H1 (cell line): ENCODE data around the gene EFNA3. TPM values are rescaled to one million over a fixed set of nuclear protein-coding genes. Genes with fewer than 3 reads are reported as not detected.

ENCODE experiments used
- CTCF ChIA-PET: fragments of 300-600 bp; sonication (Branson Sonifier 250); formaldehyde crosslinking; loops from one replicate; lab custom pipeline; 2021; ENCODE audit not compliant: partially characterized antibody; lab: Charles Lee
- POLR2A ChIA-PET: fragments of 300-600 bp; sonication (Branson Sonifier 250); formaldehyde crosslinking; loops from one replicate; lab custom pipeline; 2021; ENCODE audit warnings: inconsistent platforms; ENCODE audit not compliant: partially characterized antibody; lab: Charles Lee
- DNase-seq, 2 experiments: peaks; one replicate each; pipeline versions ENCODE4 v3.0.0 to v3.0.0-alpha.2; 2010 to 2022; ENCODE audit warnings: low spot score in 2 of 2, low read depth in 1 of 2, mixed read lengths in 1 of 2
- FAIRE-seq: peaks from 2 replicates; lab custom pipeline; 2011; peaks lifted over from hg19 to GRCh38; lab: Jason Lieb, UNC
- H2AFZ ChIP-seq: 2 replicates; pipeline ENCODE4 v1.8.1; 2012; ENCODE audit warnings: low read length, inconsistent platforms
- H2AK5ac ChIP-seq: 2 replicates; pipeline ENCODE4 v1.6.1; 2013; ENCODE audit warnings: low read depth, low read length
- H2BK120ac ChIP-seq: replicated peaks from 2 replicates; pipeline ENCODE3; 2013; ENCODE audit warnings: low read depth, low read length, inconsistent platforms
- H2BK12ac ChIP-seq: 2 replicates; pipeline ENCODE4 v1.6.1; 2013; ENCODE audit warnings: low read depth, low read length
- H2BK15ac ChIP-seq: 2 replicates; pipeline ENCODE4 v1.6.1; 2013; ENCODE audit warnings: low read length
- H2BK20ac ChIP-seq: 2 replicates; pipeline ENCODE4 v1.6.1; 2013; ENCODE audit warnings: low read length
- H2BK5ac ChIP-seq: 2 replicates; pipeline ENCODE4 v1.6.1; 2013; ENCODE audit warnings: low read depth, low read length
- H3K14ac ChIP-seq: 2 replicates; pipeline ENCODE4 v1.6.1; 2013; ENCODE audit warnings: inconsistent platforms; ENCODE audit not compliant: insufficient read length
- H3K18ac ChIP-seq: 2 replicates; pipeline ENCODE4 v1.6.1; 2013; ENCODE audit warnings: low read length; ENCODE audit errors: extremely low read depth
- H3K23ac ChIP-seq: 2 replicates; pipeline ENCODE4 v1.6.1; 2013; ENCODE audit warnings: inconsistent platforms; ENCODE audit not compliant: insufficient read length
- H3K23me2 ChIP-seq: 2 replicates; pipeline ENCODE4 v1.6.1; 2013; ENCODE audit warnings: low read depth, low read length
- H3K27ac ChIP-seq: 2 replicates; pipeline ENCODE4 v1.6.1; 2011; ENCODE audit warnings: low read depth, low read length, inconsistent platforms
- H3K27me3 ChIP-seq, 4 experiments: replicated peaks in 1 of 4; 1 replicate in 1 of 4; 2 replicates in 3 of 4; pipeline versions ENCODE4 v1.6.1 to v1.8.1; 2011 to 2013; ENCODE audit warnings: low read length in 3 of 4, mild to moderate bottlenecking in 3 of 4, inconsistent platforms in 2 of 4, mixed read lengths in 2 of 4, moderate library complexity in 1 of 4; ENCODE audit not compliant: control insufficient read depth in 3 of 4, insufficient read depth in 3 of 4; ENCODE audit errors: extremely low read depth in 1 of 4
- H3K36me3 ChIP-seq, 4 experiments: 2 replicates each; pipeline versions ENCODE4 v1.6.1 to v1.8.1; 2011 to 2013; ENCODE audit warnings: mild to moderate bottlenecking in 4 of 4, low read length in 3 of 4, moderate library complexity in 2 of 4, control low read depth in 1 of 4, inconsistent platforms in 1 of 4; ENCODE audit not compliant: insufficient read depth in 4 of 4, control insufficient read depth in 2 of 4
- H3K4ac ChIP-seq: replicated peaks from 2 replicates; pipeline ENCODE3; 2013; ENCODE audit warnings: low read length, low read depth, mixed read lengths, inconsistent platforms; ENCODE audit not compliant: insufficient read length
- H3K4me1 ChIP-seq, 4 experiments: replicated peaks in 1 of 4; 1 replicate in 1 of 4; 2 replicates in 3 of 4; pipeline versions ENCODE4 v1.6.1 to v1.8.1; 2011 to 2013; ENCODE audit warnings: low read length in 3 of 4, inconsistent platforms in 2 of 4, mixed read lengths in 1 of 4; ENCODE audit not compliant: insufficient read depth in 4 of 4, control insufficient read depth in 3 of 4
- H3K4me2 ChIP-seq, 2 experiments: 2 replicates each; pipeline versions ENCODE4 v1.6.1 to v1.8.1; 2011 to 2013; ENCODE audit warnings: low read depth in 2 of 2, low read length in 2 of 2, control low read depth in 1 of 2, inconsistent platforms in 1 of 2, mild to moderate bottlenecking in 1 of 2; ENCODE audit not compliant: insufficient read depth in 1 of 2
- H3K4me3 ChIP-seq, 4 experiments: fragments of 200-600, 300-600 bp in 1 of 4; sonication (generic), shearing (Covaris generic), sonication (Bioruptor Twin) in 1 of 4; 2 replicates each; pipeline versions ENCODE4 v1.5.1 to v1.8.1; 2011 to 2016; ENCODE audit warnings: low read length in 4 of 4, low read depth in 3 of 4, control low read depth in 2 of 4, inconsistent platforms in 2 of 4, mild to moderate bottlenecking in 2 of 4, mixed read lengths in 1 of 4, moderate library complexity in 1 of 4; ENCODE audit not compliant: insufficient read depth in 2 of 4; ENCODE audit errors: extremely low read depth in 1 of 4
- H3K56ac ChIP-seq: replicated peaks from 2 replicates; pipeline ENCODE3; 2013; ENCODE audit warnings: low read depth, mild to moderate bottlenecking, mixed read lengths, low read length, inconsistent platforms; ENCODE audit not compliant: insufficient read length
- H3K79me1 ChIP-seq: 2 replicates; pipeline ENCODE4 v1.6.1; 2013; ENCODE audit warnings: low read depth, low read length, control low read depth
- H3K79me2 ChIP-seq, 2 experiments: 2 replicates each; pipeline versions ENCODE4 v1.6.1 to v1.8.1; 2012 to 2013; ENCODE audit warnings: low read length in 2 of 2, mild to moderate bottlenecking in 2 of 2, inconsistent platforms in 1 of 2; ENCODE audit not compliant: insufficient read depth in 2 of 2, control insufficient read depth in 1 of 2
- H3K9ac ChIP-seq, 4 experiments: replicated peaks in 1 of 4; 1 replicate in 1 of 4; 2 replicates in 3 of 4; pipeline versions ENCODE4 v1.6.1 to v1.8.1; 2011 to 2013; ENCODE audit warnings: low read depth in 3 of 4, low read length in 3 of 4, control low read depth in 2 of 4, mild to moderate bottlenecking in 2 of 4, moderate library complexity in 2 of 4, inconsistent platforms in 1 of 4; ENCODE audit errors: extremely low read depth in 1 of 4
- H3K9me3 ChIP-seq, 2 experiments: 2 replicates each; pipeline versions ENCODE4 v1.6.1 to v1.8.1; 2012 to 2013; ENCODE audit warnings: mild to moderate bottlenecking in 2 of 2, moderate library complexity in 2 of 2, control low read depth in 1 of 2, inconsistent platforms in 1 of 2, low read depth in 1 of 2, low read length in 1 of 2, mixed read lengths in 1 of 2; ENCODE audit not compliant: insufficient read depth in 2 of 2
- H4K20me1 ChIP-seq, 2 experiments: replicated peaks in 1 of 2; 2 replicates each; pipeline versions ENCODE3 to v1.8.1; 2011 to 2013; ENCODE audit warnings: inconsistent platforms in 2 of 2, low read length in 2 of 2, mild to moderate bottlenecking in 1 of 2; ENCODE audit not compliant: insufficient read depth in 2 of 2, control insufficient read depth in 1 of 2
- H4K5ac ChIP-seq: 2 replicates; pipeline ENCODE4 v1.6.1; 2013; ENCODE audit warnings: low read length, low read depth, mixed read lengths, inconsistent platforms; ENCODE audit not compliant: insufficient read length
- H4K8ac ChIP-seq: 2 replicates; pipeline ENCODE4 v1.8.0; 2013; ENCODE audit warnings: mild to moderate bottlenecking, moderate library complexity, low read length, inconsistent platforms; ENCODE audit not compliant: insufficient read depth; ENCODE audit errors: extremely low read depth
- H4K91ac ChIP-seq: replicated peaks from 2 replicates; pipeline ENCODE3; 2013; ENCODE audit warnings: low read length, mixed read lengths, inconsistent platforms; ENCODE audit not compliant: insufficient read length
- EP300 ChIP-seq, 2 experiments: IDR thresholded peaks; 1 replicate in 1 of 2; 2 replicates in 1 of 2; pipeline ENCODE4 v1.6.1; 2011 to 2012; ENCODE audit warnings: low read depth in 2 of 2, low read length in 2 of 2, mild to moderate bottlenecking in 2 of 2, borderline replicate concordance in 1 of 2, inconsistent platforms in 1 of 2, moderate library complexity in 1 of 2
- RAD21 ChIP-seq, 2 experiments: IDR thresholded peaks in 1 of 2; conservative IDR thresholded peaks in 1 of 2; 2 replicates each; pipeline ENCODE4 v1.6.1; 2011; ENCODE audit warnings: low read depth in 2 of 2, low read length in 2 of 2, improper control_type of control experiment in 1 of 2, inconsistent platforms in 1 of 2, mild to moderate bottlenecking in 1 of 2, moderate library complexity in 1 of 2
- RNF2 ChIP-seq: fragments of 200-900, 300-1000 bp; sonication (generic); IDR thresholded peaks from 2 replicates; pipeline ENCODE4 v1.7.1; 2016; ENCODE audit warnings: borderline replicate concordance, low read depth, mild to moderate bottlenecking, antibody characterized with exemption, low read length; ENCODE audit not compliant: poor library complexity, severe bottlenecking; ENCODE audit errors: missing control alignments
- SP1 ChIP-seq: IDR thresholded peaks from 2 replicates; pipeline ENCODE4 v1.6.1; 2011; ENCODE audit warnings: low read depth, low read length
- ZNF274 ChIP-seq: IDR thresholded peaks from 2 replicates; pipeline ENCODE4 v1.7.0; 2012; ENCODE audit warnings: low read length, borderline replicate concordance; ENCODE audit errors: extremely low read depth
- WGBS, 2 experiments: shearing (Covaris generic) in 1 of 2; methylation state at CpG; one replicate each; pipeline versions ENCODE4 v1.1.6 to v1.1.7; 2013 to 2015; ENCODE audit warnings: low lambda C conversion rate in 2 of 2, mixed read lengths in 2 of 2, inconsistent platforms in 1 of 2, low coverage in 1 of 2, missing lambda C conversion rate in 1 of 2; ENCODE audit not compliant: insufficient replicate concordance in 2 of 2, insufficient coverage in 1 of 2, insufficient read length in 1 of 2; ENCODE audit errors: extremely low coverage in 1 of 2, missing lambda C conversion rate in 1 of 2; 5-methylcytosine and 5-hydroxymethylcytosine counted together
- polyA plus RNA-seq, 7 experiments: library from polyadenylated mRNA; depleted of rRNA in 3 of 7; stranded (reverse) in 5 of 7; unstranded in 2 of 7; fragments of >200 nt in 5 of 7; fragments of 200-250 nt in 2 of 7; gene quantifications; 1 replicate in 5 of 7; 2 replicates in 1 of 7; 4 replicates in 1 of 7; pipeline versions ENCODE4 v1.2.1 to v1.2.3, GENCODE V29; 2011 to 2013; ENCODE audit warnings: missing spikeins in 2 of 7, mixed read lengths in 2 of 7
- total RNA-seq: library from RNA; stranded (reverse); fragmentation: NEBNext Ultra II Directional; extraction: Animal tissue kit (Norgen Biotek cat#: 25700); gene quantifications from 2 replicates; pipeline ENCODE4 v1.2.1, GENCODE V29; 2021

Gene EFNA3
- total and polyA plus RNA-seq, 2 of the 8 experiments (the other 6 are each of a cell fraction or from before 2014, with no cell fraction given) = 10.8 to 13.8 TPM

DNA sequence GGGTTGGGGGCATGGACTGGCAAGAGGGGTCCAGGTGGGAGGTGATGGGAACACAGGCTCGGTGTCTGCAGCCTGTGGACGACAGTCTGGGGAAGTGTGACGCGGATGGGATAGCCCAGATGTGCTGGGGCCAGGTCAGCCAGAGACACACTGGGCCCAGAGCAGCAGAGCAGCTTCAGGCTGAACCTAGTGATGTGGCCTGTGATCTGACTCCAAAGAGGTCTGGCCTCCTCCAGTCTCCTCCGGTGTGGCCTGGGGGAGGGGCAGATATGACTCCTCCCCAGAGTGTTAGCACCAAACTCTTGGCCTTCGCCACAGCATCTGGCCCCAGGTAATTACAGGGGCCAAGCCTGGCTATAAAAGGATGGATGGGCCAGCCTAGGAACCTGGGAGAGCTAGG, 13.5 kb downstream of the EFNA3 start:
- CTCF ChIA-PET = interaction anchor here (0.8 to 6.3 kb wide), 35 partner anchors 12 to 226 kb away, joined by 3 to 215 read pairs (median 7); partner anchors contain the start of genes ADAM15, EFNA3, EFNA4 and KRTCAP2
- no peak for FAIRE-seq
- 98% methylated on average over 6 of the region's 6 CpGs; no CpG with 5 or more reads in 1 of the 2 experiments for WGBS, 2 experiments

More for the DNA sequence above, 13.5 kb downstream of the EFNA3 start:
- no peak overlapping the region for H3K4me3 ChIP-seq
- peak overlapping the region; percentile 21; the same call in 1 of the 2 replicates for H3K18ac ChIP-seq
- 0 out of 2 replicates have a peak overlapping the region, but pooled peaks have one; percentile 39 for H2BK12ac ChIP-seq
- no peak overlapping the region for H4K91ac ChIP-seq
- H4K20me1 ChIP-seq = no peaks in the 10 kb centered on the region
- H3K4me1 ChIP-seq = peaks cover 0 to 10% (median 8%) of the 10 kb centered on the region in 4 experiments; a peak in 5 of 7 replicates
- no peak for DNase-seq
- H3K14ac ChIP-seq = no peak overlapping the region
- no peaks in the 10 kb centered on the region for H3K23me2 ChIP-seq
- no peak overlapping the region for H3K23ac ChIP-seq
- no peak overlapping the region for H2AFZ ChIP-seq
- H2BK20ac ChIP-seq = no peak overlapping the region
- POLR2A ChIA-PET = interaction anchor here (0.7 to 1.8 kb wide), 5 partner anchors 20 to 81 kb away, joined by 4 to 7 read pairs (median 7); partner anchors contain the start of gene KRTCAP2
- TF ChIP-seq EP300 (IDR thresholded peaks at IDR 0.05; ENCODE audit: borderline replicate concordance in 1 of 2, low read depth in 2 of 2, low read length in 2 of 2) (no peak), ZNF274 (no peak), SP1 (no peak), RNF2 (no peak), RAD21 (IDR thresholded peaks at IDR 0.05 in 1 of 2, conservative IDR thresholded peaks at IDR 0.05 in 1 of 2; ENCODE audit: low read depth in 2 of 2, low read length in 2 of 2) (no peak)
- peak overlapping the region; percentile 69; the same call in 1 of the 2 replicates for H2AK5ac ChIP-seq
- H3K4ac ChIP-seq = no peak overlapping the region
- no peak overlapping the region for H2BK120ac ChIP-seq
- H3K79me2 ChIP-seq = no peaks in the 10 kb centered on the region
- H3K4me2 ChIP-seq = 0 out of 4 replicates have a peak overlapping the region, but pooled peaks of 1 of the 2 experiments have one; percentile 1
- H3K27ac ChIP-seq = no peak overlapping the region
- H3K79me1 ChIP-seq = no peaks in the 10 kb centered on the region
- H2BK15ac ChIP-seq = peak overlapping the region; percentile 90; the same call in 1 of the 2 replicates
- no peak overlapping the region for H4K8ac ChIP-seq
- no peak overlapping the region for H3K9ac ChIP-seq
- H3K56ac ChIP-seq = no peak overlapping the region
- peaks cover 0 to 13% (median 2%) of the 10 kb centered on the region in 4 experiments; a peak in 2 of 7 replicates for H3K27me3 ChIP-seq
- no peaks in the 10 kb centered on the region for H3K9me3 ChIP-seq
- no peak overlapping the region for H2BK5ac ChIP-seq
- no peaks in the 10 kb centered on the region for H3K36me3 ChIP-seq
- no peak overlapping the region for H4K5ac ChIP-seq
